Smooth muscle cell (in vitro differentiated cells): ENCODE results near the gene TMED8. TPM values are rescaled to one million over a fixed set of nuclear protein-coding genes. Genes with fewer than 3 reads are reported as not detected.
"Not testable (repeated sequence)": the region's sequence is repeated elsewhere in the genome, so short reads cannot be mapped to it uniquely, and the experiment has no call there.

Experiments
- DNase-seq: peaks from one replicate; lab custom pipeline; 2025; ENCODE audit not compliant: unreplicated experiment; lab: John Stamatoyannopoulos, UW
- H2AFZ ChIP-seq: fragments of 200-600 bp; sonication (generic); 2 replicates; pipeline ENCODE4 v1.6.0; 2016; ENCODE audit warnings: antibody characterized with exemption, low read depth, mild to moderate bottlenecking
- H3F3A ChIP-seq: fragments of 200-600 bp; sonication (generic); 2 replicates; pipeline ENCODE4 v1.6.0; 2017; ENCODE audit warnings: antibody characterized with exemption, low read depth
- H3K27ac ChIP-seq: fragments of 200-600 bp; sonication (generic); 2 replicates; pipeline ENCODE4 v1.5.1; 2016; ENCODE audit warnings: low read depth, mild to moderate bottlenecking
- H3K27me3 ChIP-seq: fragments of 200-600 bp; sonication (generic); 2 replicates; pipeline ENCODE4 v1.6.1; 2016; ENCODE audit warnings: low read depth, mild to moderate bottlenecking
- H3K36me3 ChIP-seq: fragments of 200-600 bp; sonication (generic); 2 replicates; pipeline ENCODE4 v1.5.1; 2016; ENCODE audit warnings: low read depth
- H3K4me1 ChIP-seq: fragments of 200-600 bp; sonication (generic); 2 replicates; pipeline ENCODE4 v1.5.1; 2016; ENCODE audit warnings: low read depth
- H3K4me2 ChIP-seq: fragments of 200-600 bp; sonication (generic); 2 replicates; pipeline ENCODE4 v1.6.0; 2016; ENCODE audit warnings: mild to moderate bottlenecking
- H3K4me3 ChIP-seq: fragments of 200-600 bp; sonication (generic); 2 replicates; pipeline ENCODE4 v1.5.1; 2016; ENCODE audit warnings: mild to moderate bottlenecking
- H3K79me2 ChIP-seq: fragments of 200-600 bp; sonication (generic); 2 replicates; pipeline ENCODE4 v1.6.0; 2016; ENCODE audit warnings: low read depth, mild to moderate bottlenecking
- H3K9ac ChIP-seq: fragments of 200-600 bp; sonication (generic); 2 replicates; pipeline ENCODE4 v1.6.0; 2016; ENCODE audit warnings: low read depth
- H3K9me3 ChIP-seq: fragments of 200-600 bp; sonication (generic); replicated peaks from 2 replicates; pipeline ENCODE4 v1.5.1; 2016; ENCODE audit warnings: low read depth
- H4K20me1 ChIP-seq: fragments of 200-600 bp; sonication (generic); 2 replicates; pipeline ENCODE4 v1.6.0; 2016; ENCODE audit warnings: low read depth
- WGBS: methylation state at CpG from one replicate; pipeline ENCODE4 v1.1.7; 2016; ENCODE audit warnings: low lambda C conversion rate; 5-methylcytosine and 5-hydroxymethylcytosine counted together
- polyA plus RNA-seq: library from polyadenylated mRNA; unstranded; fragments of >200 nt; fragmentation: Nextera tagmentation; extraction: Ambion mirVana; gene quantifications from 2 replicates; pipeline ENCODE4 v1.2.1, GENCODE V29; 2016
- total RNA-seq: library from RNA; depleted of rRNA; stranded (reverse); fragments of >200 nt; gene quantifications from 2 replicates; pipeline ENCODE4 v1.2.3, GENCODE V29; 2014
- TF ChIP-seq, protein P1 (sequence below): fragments of 200-600 bp; sonication (generic); IDR thresholded peaks from 2 replicates; pipeline ENCODE4 v1.5.1; 2017; ENCODE audit warnings: borderline replicate concordance, mild to moderate bottlenecking, antibody characterized with exemption; ENCODE audit not compliant: insufficient read depth, poor library complexity, severe bottlenecking

The TMED8 gene
- total and polyA plus RNA-seq, 2 experiments from 2014 or later: 4.5 to 12.2 TPM

DNA sequence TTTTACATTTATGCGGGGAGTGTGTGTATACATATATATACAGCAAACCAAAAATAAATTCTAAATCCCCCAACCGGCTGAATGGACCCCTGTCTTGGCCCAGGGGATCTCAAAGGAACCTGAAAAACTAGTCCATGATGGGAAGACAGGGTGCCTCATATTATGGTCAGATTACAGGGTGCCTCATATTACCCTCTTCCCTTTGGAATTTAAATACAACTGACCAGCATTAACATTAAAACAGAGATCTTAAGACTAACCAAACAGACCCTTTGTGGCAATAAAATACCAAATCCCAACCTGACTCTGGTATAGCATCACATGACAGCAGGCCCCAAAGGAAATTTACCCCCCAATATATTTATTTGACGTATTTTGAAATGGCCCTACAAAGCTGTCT is 39.0 kb downstream of the TMED8 start:
- no peaks in the 10 kb centered on the region for H3K9me3 ChIP-seq
- H4K20me1 ChIP-seq: no peaks in the 10 kb centered on the region
- H3K4me3 ChIP-seq: no peak overlapping the region
- H3K4me1 ChIP-seq: no peaks in the 10 kb centered on the region
- TF ChIP-seq, protein P1, sequence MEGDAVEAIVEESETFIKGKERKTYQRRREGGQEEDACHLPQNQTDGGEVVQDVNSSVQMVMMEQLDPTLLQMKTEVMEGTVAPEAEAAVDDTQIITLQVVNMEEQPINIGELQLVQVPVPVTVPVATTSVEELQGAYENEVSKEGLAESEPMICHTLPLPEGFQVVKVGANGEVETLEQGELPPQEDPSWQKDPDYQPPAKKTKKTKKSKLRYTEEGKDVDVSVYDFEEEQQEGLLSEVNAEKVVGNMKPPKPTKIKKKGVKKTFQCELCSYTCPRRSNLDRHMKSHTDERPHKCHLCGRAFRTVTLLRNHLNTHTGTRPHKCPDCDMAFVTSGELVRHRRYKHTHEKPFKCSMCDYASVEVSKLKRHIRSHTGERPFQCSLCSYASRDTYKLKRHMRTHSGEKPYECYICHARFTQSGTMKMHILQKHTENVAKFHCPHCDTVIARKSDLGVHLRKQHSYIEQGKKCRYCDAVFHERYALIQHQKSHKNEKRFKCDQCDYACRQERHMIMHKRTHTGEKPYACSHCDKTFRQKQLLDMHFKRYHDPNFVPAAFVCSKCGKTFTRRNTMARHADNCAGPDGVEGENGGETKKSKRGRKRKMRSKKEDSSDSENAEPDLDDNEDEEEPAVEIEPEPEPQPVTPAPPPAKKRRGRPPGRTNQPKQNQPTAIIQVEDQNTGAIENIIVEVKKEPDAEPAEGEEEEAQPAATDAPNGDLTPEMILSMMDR: no peak
- H3K27me3 ChIP-seq: no peaks in the 10 kb centered on the region
- H3K4me2 ChIP-seq: no peak overlapping the region
- peaks cover 4% of the 10 kb centered on the region for H3K36me3 ChIP-seq
- no peaks in the 10 kb centered on the region for H3K79me2 ChIP-seq
- no peak for DNase-seq
- no peak overlapping the region for H2AFZ ChIP-seq
- H3K27ac ChIP-seq: no peak overlapping the region
- no peaks in the 10 kb centered on the region for H3F3A ChIP-seq
- H3K9ac ChIP-seq: no peak overlapping the region
- WGBS: 81% methylated on average over 3 of the region's 3 CpGs

DNA sequence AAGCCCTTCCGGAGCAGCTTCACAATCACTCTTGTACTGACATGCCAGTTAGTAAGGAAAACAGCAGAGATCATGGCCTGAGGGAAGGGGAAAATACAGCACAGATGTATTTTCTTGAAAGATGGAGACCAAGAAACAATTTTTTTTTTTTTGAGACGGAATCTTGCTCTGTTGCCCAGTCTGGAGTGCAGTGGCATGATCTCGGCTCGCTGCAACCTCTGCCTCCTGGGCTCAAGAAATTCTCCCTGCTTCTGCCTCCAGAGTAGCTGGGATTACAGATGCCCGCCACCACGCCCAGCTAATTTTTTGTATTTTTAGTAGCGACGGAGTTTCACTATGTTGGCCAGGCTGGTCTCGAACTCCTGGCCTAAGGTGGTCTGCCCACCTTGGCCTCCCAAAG is 39.6 kb downstream of the TMED8 start:
- not testable (repeated sequence) for H3K27ac ChIP-seq, H3K4me2 ChIP-seq, H3F3A ChIP-seq, H3K9me3 ChIP-seq, H3K27me3 ChIP-seq, H3K79me2 ChIP-seq, DNase-seq, H4K20me1 ChIP-seq, H3K4me3 ChIP-seq, H3K4me1 ChIP-seq, H3K36me3 ChIP-seq, H3K9ac ChIP-seq, H2AFZ ChIP-seq
- WGBS: 95% methylated on average over 9 of the region's 9 CpGs

DNA sequence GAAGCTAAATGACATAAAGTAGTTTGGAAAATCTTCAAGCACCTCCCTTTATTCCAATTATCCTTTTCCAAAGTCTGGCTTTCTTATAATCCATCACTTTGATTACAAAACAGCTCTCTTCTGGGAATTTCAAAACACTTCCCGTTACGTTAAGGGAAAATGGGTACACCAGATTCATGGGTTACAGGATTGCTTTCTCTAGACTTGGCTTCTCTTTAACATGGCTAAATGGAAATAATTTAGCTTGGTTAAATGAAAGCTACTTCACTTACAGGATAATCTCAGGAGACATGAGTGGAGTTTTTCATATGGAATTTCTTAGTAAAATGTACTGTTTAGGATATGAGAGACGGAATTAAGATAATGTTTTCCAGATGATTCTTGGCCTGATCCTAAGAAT is 41.3 kb downstream of the TMED8 start:
- Histone ChIP-seq H3K36me3 (no peaks in the 10 kb centered on the region), H4K20me1 (no peaks in the 10 kb centered on the region), H3K4me2 (no peak overlapping the region), H3F3A (no peaks in the 10 kb centered on the region), H3K9ac (no peak overlapping the region), H3K27me3 (no peaks in the 10 kb centered on the region), H3K4me3 (no peak overlapping the region), H3K9me3 (no peaks in the 10 kb centered on the region), H2AFZ (no peak overlapping the region), H3K4me1 (no peaks in the 10 kb centered on the region), H3K27ac (no peak overlapping the region), H3K79me2 (no peaks in the 10 kb centered on the region)
- WGBS: 93% methylated on average over 3 of the region's 3 CpGs
- no peak for DNase-seq
- TF ChIP-seq, protein P1: no peak

DNA sequence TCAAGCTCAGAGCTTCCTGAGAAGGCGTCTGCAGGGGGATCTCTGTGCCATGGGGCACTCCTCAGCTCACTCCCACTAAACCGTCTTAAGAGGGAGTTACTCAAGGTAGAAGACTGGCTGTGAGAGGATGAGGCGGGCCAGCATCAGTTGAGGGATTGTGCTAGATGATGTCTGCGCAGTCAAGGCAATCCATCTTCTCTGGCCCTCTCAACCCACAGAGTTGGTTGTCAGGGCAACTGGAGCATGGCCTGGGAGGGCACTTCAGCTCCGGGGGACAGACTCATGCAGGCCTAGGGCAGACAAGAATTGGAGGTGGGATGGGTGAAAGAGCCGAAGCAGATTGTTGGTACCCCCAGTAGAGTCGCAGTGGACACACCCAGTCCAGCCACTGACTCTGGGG is 47.0 kb downstream of the TMED8 start:
- Histone ChIP-seq H4K20me1 (no peaks in the 10 kb centered on the region), H3F3A (no peaks in the 10 kb centered on the region), H3K27me3 (no peaks in the 10 kb centered on the region), H3K4me2 (no peak overlapping the region), H3K9me3 (no peaks in the 10 kb centered on the region), H2AFZ (no peak overlapping the region), H3K9ac (no peak overlapping the region), H3K79me2 (no peaks in the 10 kb centered on the region), H3K27ac (no peak overlapping the region), H3K36me3 (no peaks in the 10 kb centered on the region), H3K4me3 (no peak overlapping the region), H3K4me1 (no peaks in the 10 kb centered on the region)
- DNase-seq: no peak
- 93% methylated on average over 7 of the region's 7 CpGs for WGBS
- TF ChIP-seq, protein P1: no peak
